ENCODE results near the gene EVA1B. TPM values are rescaled to one million over a fixed set of nuclear protein-coding genes. Genes with fewer than 3 reads are reported as not detected.

The EVA1B gene
- total and polyA plus RNA-seq, 2 of the 13 experiments (the other 11 are each of a cell fraction or from before 2014, with no cell fraction given), result 3.9 to 6.6 TPM

GRCh38 chr1:36309397-36309796, 14.0 kb downstream of the EVA1B start:
- FAIRE-seq, result no peak
- ChIA-PET POLR2A (no interaction called here), CTCF (ENCODE audit: low intra/inter-chr PET ratio, low total read pairs) (no interaction called here)

More at GRCh38 chr1:36309397-36309796, 14.0 kb downstream of the EVA1B start:
- no peak overlapping the region for H3K4me3 ChIP-seq (replicated peaks in 1 of 3; ENCODE audit: insufficient read depth in 1 of 3, low read depth in 2 of 3, low read length in 3 of 3)
- H3K36me3 ChIP-seq (replicated peaks in 1 of 2; ENCODE audit: control insufficient read depth in 1 of 2, insufficient read depth in 2 of 2, low read length in 2 of 2), result peaks cover 2 to 11% of the 10 kb centered on the region in 2 experiments; a peak in 2 of 5 replicates
- no peak for DNase-seq (ENCODE audit: low spot score)
- intact Hi-C loops (cut with micrococcal nuclease; ENCODE audit: unreplicated experiment) (no loop called here), in situ Hi-C loops (cut with HindIII; ENCODE audit: extremely low pct_ligation_motif_present, low pct_unique_long_range_greater_than_20kb) (no loop called here)
- ATAC-seq, result no peak
- 97% methylated on average over 7 of the region's 7 CpGs for WGBS (ENCODE audit: low lambda C conversion rate)
- H3K4me2 ChIP-seq (ENCODE audit: low read depth, low read length), result no peak overlapping the region
- BruUV-seq (replicated peaks), result no TSS peak
- H3K9ac ChIP-seq (ENCODE audit: insufficient read depth, low read depth, low read length), result no peak overlapping the region
- TF ChIP-seq ONECUT2 (CRISPR knock-in tag; IDR thresholded peaks at IDR 0.05), result no peak
- no peak for TF ChIP-seq MTA1 (CRISPR knock-in tag; IDR thresholded peaks at IDR 0.05; ENCODE audit: borderline replicate concordance)
- no peak for TF ChIP-seq NAIF1 (CRISPR knock-in tag; IDR thresholded peaks at IDR 0.05; ENCODE audit: borderline replicate concordance)
- no peak for TF ChIP-seq ZBTB3 (CRISPR knock-in tag; IDR thresholded peaks at IDR 0.05; ENCODE audit: borderline replicate concordance, low read depth)
- no peak for TF ChIP-seq MAFF (IDR thresholded peaks at IDR 0.05; ENCODE audit: low read depth, low read length)
- TF ChIP-seq HMGXB3 (CRISPR knock-in tag; IDR thresholded peaks at IDR 0.05; ENCODE audit: borderline replicate concordance), result no peak
- no peak for TF ChIP-seq TOPORS (CRISPR knock-in tag; IDR thresholded peaks at IDR 0.05)
- no peak for TF ChIP-seq ZBTB44 (CRISPR knock-in tag; IDR thresholded peaks at IDR 0.05)
- no peak for TF ChIP-seq ZNF616 (CRISPR knock-in tag; IDR thresholded peaks at IDR 0.05; ENCODE audit: low read depth)
- H4K20me1 ChIP-seq (ENCODE audit: insufficient read depth, low read length), result no peaks in the 10 kb centered on the region
- no peaks in the 10 kb centered on the region for H3K9me3 ChIP-seq (ENCODE audit: low read length)
- H3K27me3 ChIP-seq (ENCODE audit: control insufficient read depth in 1 of 2, insufficient read depth in 2 of 2, low read length in 2 of 2), result no peaks in the 10 kb centered on the region
- peaks cover 29% of the 10 kb centered on the region for H3K4me1 ChIP-seq (ENCODE audit: insufficient read depth, low read length)
- H2AFZ ChIP-seq (ENCODE audit: low read length), result no peak overlapping the region
- H3K27ac ChIP-seq (ENCODE audit: extremely low read length, insufficient read depth, low read length), result no peak overlapping the region
- H3K79me2 ChIP-seq (ENCODE audit: insufficient read depth, low read length), result peaks cover 8% of the 10 kb centered on the region
